GM23338 (cell line): ENCODE data around the gene CELSR3. TPM values are rescaled to one million over a fixed set of nuclear protein-coding genes. Genes with fewer than 3 reads are reported as not detected.

ENCODE experiments used
- ATAC-seq: fragments of 200-7000 bp; cut with Tn5 transposase; 3 replicates; pipeline ENCODE4 v1.9.1; 2020
- DNase-seq: peaks from one replicate; pipeline ENCODE4 v3.0.0-alpha.2; 2015; ENCODE audit warnings: low spot score
- H2AFZ ChIP-seq: fragments of 200-600 bp; sonication (generic); 2 replicates; pipeline ENCODE4 v1.8.0; 2016; ENCODE audit warnings: antibody characterized with exemption, mild to moderate bottlenecking, moderate library complexity
- H3F3A ChIP-seq: fragments of 200-600 bp; sonication (generic); replicated peaks from 2 replicates; pipeline ENCODE4 v1.8.0; 2017; ENCODE audit warnings: antibody characterized with exemption, mixed run types, low read depth
- H3K27ac ChIP-seq: fragments of 200-600 bp; sonication (generic); 2 replicates; pipeline ENCODE4 v1.6.1; 2016; ENCODE audit warnings: low read depth
- H3K27me3 ChIP-seq: fragments of 200-600 bp; sonication (generic); 2 replicates; pipeline ENCODE4 v1.8.0; 2016; ENCODE audit warnings: mild to moderate bottlenecking, mixed run types, moderate library complexity; ENCODE audit not compliant: insufficient read depth
- H3K36me3 ChIP-seq: fragments of 200-600 bp; sonication (generic); 2 replicates; pipeline ENCODE4 v1.8.0; 2016; ENCODE audit warnings: mild to moderate bottlenecking; ENCODE audit not compliant: insufficient read depth
- H3K4me1 ChIP-seq: fragments of 200-600 bp; sonication (generic); 2 replicates; pipeline ENCODE4 v1.8.0; 2016; ENCODE audit warnings: mild to moderate bottlenecking, moderate library complexity; ENCODE audit not compliant: insufficient read depth
- H3K4me2 ChIP-seq: fragments of 200-600 bp; sonication (generic); 2 replicates; pipeline ENCODE4 v1.7.1; 2017; ENCODE audit warnings: mixed run types
- H3K4me3 ChIP-seq: fragments of 200-600 bp; sonication (generic); 2 replicates; pipeline ENCODE4 v1.6.1; 2016; ENCODE audit warnings: mixed run types
- H3K79me2 ChIP-seq: fragments of 200-600 bp; sonication (generic); replicated peaks from 2 replicates; pipeline ENCODE4 v1.8.0; 2017; ENCODE audit warnings: mild to moderate bottlenecking; ENCODE audit not compliant: insufficient read depth
- H3K9me2 ChIP-seq: fragments of 200-600 bp; sonication (generic); 2 replicates; pipeline ENCODE4 v1.8.0; 2017; ENCODE audit not compliant: insufficient read depth
- H4K20me1 ChIP-seq: fragments of 200-600 bp; sonication (generic); replicated peaks from 2 replicates; pipeline ENCODE4 v1.8.0; 2017; ENCODE audit warnings: mild to moderate bottlenecking; ENCODE audit not compliant: insufficient read depth
- H3K27ac Mint-ChIP-seq: 2 replicates; pipeline ENCODE4 v1.8.0; 2020; ENCODE audit warnings: inconsistent platforms, mild to moderate bottlenecking, moderate library complexity, mixed read lengths
- H3K27me3 Mint-ChIP-seq: 3 replicates; pipeline ENCODE4 v1.8.0; 2022; ENCODE audit warnings: low read depth, mild to moderate bottlenecking, moderate library complexity, mixed read lengths, inconsistent platforms; ENCODE audit not compliant: insufficient read depth, poor library complexity
- H3K36me3 Mint-ChIP-seq: 3 replicates; pipeline ENCODE4 v1.8.0; 2021; ENCODE audit warnings: low read depth, mild to moderate bottlenecking, inconsistent platforms, moderate library complexity, mixed read lengths
- H3K4me1 Mint-ChIP-seq: 3 replicates; pipeline ENCODE4 v1.8.0; 2020; ENCODE audit warnings: mild to moderate bottlenecking, inconsistent platforms, mixed read lengths
- H3K4me3 Mint-ChIP-seq: 3 replicates; pipeline ENCODE4 v1.8.0; 2021; ENCODE audit warnings: moderate library complexity, mild to moderate bottlenecking, inconsistent platforms, mixed read lengths
- H3K9me3 Mint-ChIP-seq: 3 replicates; pipeline ENCODE4 v1.8.0; 2020; ENCODE audit warnings: moderate library complexity, mild to moderate bottlenecking, inconsistent platforms, mixed read lengths
- CREB1 ChIP-seq: fragments of 250-450 bp; sonication (Bioruptor Pico); IDR thresholded peaks from 2 replicates; pipeline ENCODE4 v1.5.0; 2020; ENCODE audit warnings: low read depth, mild to moderate bottlenecking, moderate library complexity
- JUNB ChIP-seq: IDR thresholded peaks from one replicate; pipeline ENCODE4 v1.6.1; 2016; ENCODE audit warnings: antibody characterized with exemption; ENCODE audit not compliant: unreplicated experiment
- NANOG ChIP-seq: IDR thresholded peaks from 2 replicates; pipeline ENCODE4 v1.6.1; 2016; ENCODE audit warnings: antibody characterized with exemption, borderline replicate concordance
- POLR2AphosphoS5 ChIP-seq: IDR thresholded peaks from 2 replicates; pipeline ENCODE4 v1.6.1; 2016; ENCODE audit warnings: antibody characterized with exemption, low read depth
- STAT1 ChIP-seq: IDR thresholded peaks from one replicate; pipeline ENCODE4 v1.6.1; 2016; ENCODE audit warnings: antibody characterized with exemption; ENCODE audit not compliant: unreplicated experiment
- ZNF462 ChIP-seq: fragments of 250-450 bp; sonication (Bioruptor Pico); IDR thresholded peaks from 2 replicates; pipeline ENCODE4 v1.5.0; 2020; ENCODE audit warnings: mild to moderate bottlenecking, moderate library complexity
- polyA plus RNA-seq: library from polyadenylated mRNA; unstranded; fragments of >200 nt; fragmentation: Nextera tagmentation; extraction: Ambion mirVana; gene quantifications from 2 replicates; pipeline ENCODE4 v1.2.1, GENCODE V29; 2016
- total RNA-seq: library from RNA; depleted of rRNA; stranded (reverse); fragments of >200 nt; shearing (Covaris generic); gene quantifications from 2 replicates; pipeline ENCODE4 v1.2.3, GENCODE V29; 2014
- TF ChIP-seq, protein P1 (sequence below): IDR thresholded peaks from 2 replicates; pipeline ENCODE4 v1.6.1; 2016; ENCODE audit warnings: antibody characterized with exemption

CELSR3 gene
- total and polyA plus RNA-seq, 2 experiments from 2014 or later: 7.5 to 33.3 TPM

GRCh38 chr3:48621461-48621869 lies 41.2 kb downstream of the CELSR3 start, which contains the start of gene TMEM89 (continued):
- TF ChIP-seq ZNF462 (CRISPR knock-in tag) (no peak), JUNB (no peak), NANOG (no peak), STAT1 (no peak)
- TF ChIP-seq, protein P1, sequence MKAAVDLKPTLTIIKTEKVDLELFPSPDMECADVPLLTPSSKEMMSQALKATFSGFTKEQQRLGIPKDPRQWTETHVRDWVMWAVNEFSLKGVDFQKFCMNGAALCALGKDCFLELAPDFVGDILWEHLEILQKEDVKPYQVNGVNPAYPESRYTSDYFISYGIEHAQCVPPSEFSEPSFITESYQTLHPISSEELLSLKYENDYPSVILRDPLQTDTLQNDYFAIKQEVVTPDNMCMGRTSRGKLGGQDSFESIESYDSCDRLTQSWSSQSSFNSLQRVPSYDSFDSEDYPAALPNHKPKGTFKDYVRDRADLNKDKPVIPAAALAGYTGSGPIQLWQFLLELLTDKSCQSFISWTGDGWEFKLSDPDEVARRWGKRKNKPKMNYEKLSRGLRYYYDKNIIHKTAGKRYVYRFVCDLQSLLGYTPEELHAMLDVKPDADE: no peak

GRCh38 chr3:48619541-48620524 lies 42.9 kb downstream of the CELSR3 start:
- peaks cover 6% of the 10 kb centered on the region for H3F3A ChIP-seq
- no peak overlapping the region for H2AFZ ChIP-seq
- H3K27ac ChIP-seq: no peak overlapping the region
- H3K4me2 ChIP-seq: no peak overlapping the region
- H3K4me1 ChIP-seq: 0 out of 2 replicates have a peak, but pooled peaks cover 3% of the 10 kb centered on the region
- Mint-ChIP-seq H3K4me1 (peaks cover 14% of the 10 kb centered on the region; the same call in 2 of the 3 replicates), H3K36me3 (peaks cover 49% of the 10 kb centered on the region), H3K27me3 (peaks cover 12% of the 10 kb centered on the region), H3K27ac (no peak overlapping the region), H3K4me3 (no peak overlapping the region), H3K9me3 (peaks cover 31% of the 10 kb centered on the region)
- ATAC-seq (no peak), DNase-seq (no peak)
- no peak overlapping the region for H3K4me3 ChIP-seq
- no peaks in the 10 kb centered on the region for H3K79me2 ChIP-seq
- H3K9me2 ChIP-seq: no peaks in the 10 kb centered on the region
- H3K27me3 ChIP-seq: no peaks in the 10 kb centered on the region
- peaks cover 7% of the 10 kb centered on the region for H3K36me3 ChIP-seq
- no peaks in the 10 kb centered on the region for H4K20me1 ChIP-seq
- TF ChIP-seq NANOG (no peak), CREB1 (CRISPR knock-in tag) (no peak), POLR2AphosphoS5 (no peak), STAT1 (no peak)
